ENCODE measurements around the gene OR51I1.

OR51I1 gene

GRCh38 chr11:5476186-5476819 lies 35.0 kb upstream of the OR51I1 start:
- no peak overlapping the region for H3K27ac ChIP-seq
- TF ChIP-seq ZFX (IDR thresholded peaks at IDR 0.05) (no peak), CTCF (conservative IDR thresholded peaks at IDR 0.05) (peak; percentile 88)

DNA sequence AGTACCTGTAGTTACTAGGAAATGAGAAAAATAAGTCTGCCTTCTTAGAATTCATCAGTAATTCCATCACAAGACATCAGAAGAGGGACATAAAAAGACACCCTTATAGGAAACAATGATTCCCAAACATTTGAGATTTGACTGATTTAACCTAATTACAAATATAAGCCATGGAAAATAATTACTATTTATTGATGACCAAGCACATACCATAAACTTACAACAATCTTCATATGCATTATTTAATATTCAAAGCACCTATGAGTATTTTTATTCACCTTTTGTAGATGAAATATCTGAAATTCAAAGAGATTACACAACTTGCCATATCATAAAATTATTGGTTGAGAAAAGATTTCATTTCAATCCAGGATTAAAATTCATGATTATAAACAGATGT lies 32.6 kb upstream of the OR51I1 start:
- no peak overlapping the region for H3K27ac ChIP-seq
- TF ChIP-seq CTCF (conservative IDR thresholded peaks at IDR 0.05) (no peak), ZFX (IDR thresholded peaks at IDR 0.05) (no peak)

- no peak overlapping the region for H3K27ac ChIP-seq
- TF ChIP-seq ZFX (IDR thresholded peaks at IDR 0.05): no peak
- no peak for TF ChIP-seq CTCF (conservative IDR thresholded peaks at IDR 0.05)
Observed at GRCh38 chr11:5467527-5467926, 26.2 kb upstream of the OR51I1 start.

GRCh38 chr11:5460983-5461621 lies 19.8 kb upstream of the OR51I1 start:
- H3K27ac ChIP-seq: no peak overlapping the region
- TF ChIP-seq ZFX (IDR thresholded peaks at IDR 0.05) (no peak), CTCF (conservative IDR thresholded peaks at IDR 0.05) (no peak)

- no peak for TF ChIP-seq ZFX (IDR thresholded peaks at IDR 0.05)
- TF ChIP-seq CTCF (conservative IDR thresholded peaks at IDR 0.05): no peak
- no peak overlapping the region for H3K27ac ChIP-seq
Observed at GRCh38 chr11:5449432-5449831, 8.1 kb upstream of the OR51I1 start.

- H3K27ac ChIP-seq: no peak within 1 kb of the TSS
- TF ChIP-seq CTCF (conservative IDR thresholded peaks at IDR 0.05) (no peak), ZFX (IDR thresholded peaks at IDR 0.05) (no peak)
Observed at GRCh38 chr11:5449023-5449422, 7.7 kb upstream of the OR51I1 start, which contains the start of gene OR51I2. Gene OR51I2, plus strand, starts transcription at chr11:5449323. Its CDS starts 4,166 bp downstream, at chr11:5453489.

DNA sequence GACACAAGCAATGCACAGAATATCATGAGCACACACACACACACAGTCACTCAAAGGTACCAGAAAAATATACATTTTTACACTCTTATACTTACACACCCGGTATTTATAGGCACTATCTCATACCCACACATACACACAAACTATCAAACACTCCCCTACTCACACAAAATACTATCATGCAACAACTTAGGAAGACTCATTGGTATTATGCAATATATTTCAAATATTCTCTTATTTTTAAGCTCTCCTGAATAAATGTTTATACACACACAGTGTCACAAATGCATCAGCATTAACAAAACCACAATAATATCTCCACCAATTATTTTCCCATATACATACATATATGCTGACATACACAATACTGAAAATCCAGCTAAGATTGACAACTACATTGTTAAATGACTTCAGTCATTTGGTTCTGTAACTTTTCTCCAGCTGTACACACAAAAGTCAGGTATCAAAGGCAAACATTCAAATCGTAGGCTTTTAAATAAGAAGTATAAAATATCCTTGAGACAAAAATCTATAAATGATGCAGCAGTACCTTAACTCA lies 2.6 kb upstream of the OR51I1 start:
- TF ChIP-seq CTCF (conservative IDR thresholded peaks at IDR 0.05) (no peak), ZFX (IDR thresholded peaks at IDR 0.05) (no peak)
- H3K27ac ChIP-seq: no peak overlapping the region

Measured in C4-2B (cell line).